ENCODE measurements around the gene GFRAL.
"Not testable (repeated sequence)": the region's sequence is repeated elsewhere in the genome, so short reads cannot be mapped to it uniquely, and the experiment has no call there.

Gene GFRAL, protein sequence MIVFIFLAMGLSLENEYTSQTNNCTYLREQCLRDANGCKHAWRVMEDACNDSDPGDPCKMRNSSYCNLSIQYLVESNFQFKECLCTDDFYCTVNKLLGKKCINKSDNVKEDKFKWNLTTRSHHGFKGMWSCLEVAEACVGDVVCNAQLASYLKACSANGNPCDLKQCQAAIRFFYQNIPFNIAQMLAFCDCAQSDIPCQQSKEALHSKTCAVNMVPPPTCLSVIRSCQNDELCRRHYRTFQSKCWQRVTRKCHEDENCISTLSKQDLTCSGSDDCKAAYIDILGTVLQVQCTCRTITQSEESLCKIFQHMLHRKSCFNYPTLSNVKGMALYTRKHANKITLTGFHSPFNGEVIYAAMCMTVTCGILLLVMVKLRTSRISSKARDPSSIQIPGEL

DNA sequence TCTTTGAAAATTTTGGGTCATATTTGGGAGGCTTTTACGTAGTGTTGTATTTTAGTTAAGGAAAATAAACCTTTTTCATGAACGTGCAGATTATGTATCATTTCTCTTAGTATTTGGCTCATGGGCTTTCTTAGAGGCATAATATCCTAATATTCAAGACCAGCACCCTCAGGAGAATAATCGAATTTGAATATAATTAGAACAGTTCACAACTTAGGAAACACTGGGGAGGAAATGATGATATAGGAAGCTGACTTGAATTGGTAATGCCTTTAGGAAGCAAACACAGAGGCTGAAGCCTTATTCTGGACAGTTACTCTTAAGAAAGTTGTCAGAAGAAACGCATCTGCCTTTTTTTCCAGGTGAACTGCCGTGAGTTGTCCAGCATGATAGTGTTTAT lies at the start of gene GFRAL:
Gene GFRAL (plus strand): TSS at position 301 of the 400 bp plus-strand sequence. CDS start 86 bp downstream, at position 387.
- no peak for DNase-seq (ENCODE audit: low read depth)

DNA sequence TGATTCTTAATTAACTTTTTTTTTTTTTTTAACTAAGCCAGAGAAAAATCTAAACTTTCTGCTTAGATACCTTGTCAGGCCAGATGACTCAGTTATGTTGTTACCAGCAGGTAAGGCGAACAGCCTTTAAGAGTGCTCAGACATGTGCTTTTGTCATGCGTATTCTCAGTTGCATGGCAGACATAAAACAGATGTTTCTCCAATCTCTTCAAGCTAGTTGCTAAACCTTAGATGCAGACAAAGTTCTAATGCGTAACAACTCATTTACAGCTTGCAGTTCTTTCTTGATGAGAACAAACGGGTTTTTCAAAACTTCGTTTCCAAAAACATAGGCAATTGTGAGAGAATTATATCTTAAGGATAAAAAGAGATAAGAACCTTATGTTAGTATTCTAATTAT lies 49.6 kb upstream of the GFRAL start:
- DNase-seq (ENCODE audit: low read depth), result no peak

DNA sequence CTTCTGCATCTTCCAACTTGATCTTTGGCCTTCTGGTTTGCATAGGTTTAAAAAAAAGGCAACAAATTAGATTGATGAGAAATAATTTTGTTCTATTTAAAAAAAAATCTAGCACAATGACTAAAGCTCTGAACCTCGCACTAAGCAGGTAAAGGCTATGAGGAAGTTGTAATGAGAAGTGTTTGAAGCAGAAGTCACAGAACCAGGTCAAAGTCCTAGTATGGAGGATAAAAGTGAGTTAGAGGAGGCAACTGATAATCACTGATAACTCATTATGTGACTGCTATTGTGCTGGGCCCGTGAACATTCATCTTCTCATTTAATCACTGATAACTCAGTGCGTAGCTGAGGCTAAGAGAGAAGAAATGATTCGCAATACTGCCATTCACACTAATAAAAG lies 46.1 kb upstream of the GFRAL start:
- no peak for DNase-seq (ENCODE audit: low read depth)

DNA sequence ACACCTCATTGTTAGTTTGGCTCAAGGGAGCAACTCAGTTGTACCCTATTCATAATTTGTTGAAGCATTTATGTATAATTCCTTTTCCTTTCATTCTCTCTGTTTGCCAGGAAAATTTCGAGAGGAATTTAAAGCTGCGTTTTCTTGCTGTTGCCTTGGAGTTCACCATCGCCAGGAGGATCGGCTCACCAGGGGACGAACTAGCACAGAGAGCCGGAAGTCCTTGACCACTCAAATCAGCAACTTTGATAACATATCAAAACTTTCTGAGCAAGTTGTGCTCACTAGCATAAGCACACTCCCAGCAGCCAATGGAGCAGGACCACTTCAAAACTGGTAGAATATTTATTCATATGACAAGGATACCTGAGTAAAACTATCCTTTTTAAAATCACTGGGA lies 45.2 kb upstream of the GFRAL start:
- no peak for DNase-seq (ENCODE audit: low read depth)

DNA sequence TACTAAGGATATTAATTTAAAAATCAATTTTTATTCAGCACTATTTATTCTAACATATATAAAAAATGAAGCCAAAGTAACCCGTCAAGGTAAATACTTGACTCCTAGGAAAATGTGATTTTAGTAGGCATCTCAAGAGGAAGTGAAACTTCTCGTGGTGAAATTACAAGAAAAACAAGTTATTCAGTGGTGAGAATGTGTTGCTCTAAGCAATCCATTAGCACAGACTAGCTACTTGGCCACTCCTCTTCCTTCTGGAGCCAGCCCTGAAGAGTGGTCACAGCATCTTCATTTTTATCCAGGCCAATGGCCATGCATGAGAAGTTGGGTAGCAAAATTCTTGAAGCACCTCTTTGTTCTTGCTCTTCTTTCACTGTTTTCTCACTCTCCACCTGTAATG lies 40.4 kb upstream of the GFRAL start:
- DNase-seq (ENCODE audit: low read depth), result no peak

DNA sequence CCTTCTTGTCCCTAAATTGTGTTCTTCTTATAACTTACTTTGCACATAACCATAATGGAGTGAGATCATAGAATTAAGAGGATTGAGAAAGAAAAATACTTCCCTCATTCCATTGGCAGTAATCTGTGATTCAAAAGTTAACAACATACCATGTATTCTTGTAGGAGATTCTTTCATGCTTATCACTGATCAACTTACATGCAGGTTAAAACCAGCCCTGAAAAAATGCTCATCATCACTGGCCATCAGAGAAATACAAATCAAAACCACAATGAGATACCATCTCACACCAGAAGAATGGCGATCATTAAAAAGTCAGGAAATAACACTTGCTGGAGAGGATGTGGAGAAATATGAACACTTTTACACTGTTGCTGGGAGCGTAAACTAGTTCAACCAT lies 36.5 kb upstream of the GFRAL start:
- DNase-seq (ENCODE audit: low read depth), result no peak

DNA sequence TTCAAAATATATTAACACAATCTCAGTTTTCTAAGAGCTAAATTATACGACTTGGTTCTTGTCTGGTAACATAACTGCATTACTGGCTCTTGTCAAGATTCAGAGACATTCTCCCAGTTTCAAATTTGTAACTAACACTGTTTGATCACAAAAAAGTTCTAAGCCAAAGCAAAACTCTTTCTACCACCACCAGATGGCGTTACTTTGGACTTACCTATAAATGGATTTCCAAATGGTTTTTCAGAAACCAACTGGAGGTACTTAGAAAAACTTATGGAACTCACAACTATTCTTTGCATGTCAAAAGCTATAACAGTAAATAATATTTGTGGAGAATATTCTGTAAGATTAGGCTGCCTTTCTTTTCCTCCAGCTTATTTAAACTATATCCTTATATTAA lies 34.2 kb upstream of the GFRAL start:
- DNase-seq (ENCODE audit: low read depth), result no peak

DNA sequence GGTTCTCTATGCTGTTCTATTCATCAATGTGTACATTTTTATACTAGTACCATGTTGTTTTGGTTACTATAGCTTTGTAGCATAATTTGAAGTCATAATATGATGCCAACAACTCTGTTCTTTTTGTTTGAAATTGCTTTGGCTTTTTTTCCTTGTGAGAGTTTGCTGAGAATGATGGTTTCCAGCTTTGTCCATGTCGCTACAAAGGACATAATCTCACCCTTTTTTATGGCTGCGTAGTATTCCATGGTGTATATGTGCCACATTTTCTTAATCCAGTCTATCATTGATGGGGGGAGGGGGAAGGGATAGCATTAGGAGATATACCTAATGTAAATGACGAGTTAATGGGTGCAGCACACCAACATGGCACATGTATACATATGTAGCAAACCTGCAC lies 30.1 kb upstream of the GFRAL start:
- not testable (repeated sequence) for DNase-seq (ENCODE audit: low read depth)

DNA sequence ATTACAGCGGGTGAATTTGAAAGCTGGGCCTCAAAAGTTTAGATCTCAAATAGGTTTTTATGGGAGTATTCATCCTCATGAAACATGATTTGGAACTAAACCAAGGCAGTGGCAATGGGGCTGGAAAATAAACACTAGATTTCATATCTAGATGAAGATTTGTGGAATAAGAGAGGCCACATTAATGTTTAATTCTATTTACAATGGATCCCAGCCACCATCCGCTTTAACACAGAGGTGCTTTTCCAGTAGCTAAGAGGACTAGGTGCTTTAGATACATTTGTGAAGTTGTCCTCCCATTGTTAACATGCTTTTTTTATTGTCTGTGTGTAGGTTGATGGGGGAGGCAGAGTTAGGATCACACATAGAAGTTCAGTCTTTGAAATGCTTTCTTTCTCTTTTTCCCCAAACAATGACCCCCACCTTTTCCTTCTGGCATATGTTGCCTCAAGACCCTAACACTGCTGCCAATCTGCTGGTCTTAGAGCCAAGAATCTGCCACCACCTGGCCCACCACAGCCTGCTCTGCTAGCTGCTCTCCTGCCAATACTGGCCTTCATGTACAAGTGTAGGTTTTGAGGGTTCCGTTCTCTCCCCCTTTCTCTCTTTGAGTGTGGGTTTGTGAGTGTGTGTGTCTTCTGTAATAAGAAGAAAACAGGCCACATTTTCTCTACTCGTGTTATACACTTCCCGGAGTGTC lies 27.8 kb upstream of the GFRAL start:
- DNase-seq (ENCODE audit: low read depth), result no peak

DNA sequence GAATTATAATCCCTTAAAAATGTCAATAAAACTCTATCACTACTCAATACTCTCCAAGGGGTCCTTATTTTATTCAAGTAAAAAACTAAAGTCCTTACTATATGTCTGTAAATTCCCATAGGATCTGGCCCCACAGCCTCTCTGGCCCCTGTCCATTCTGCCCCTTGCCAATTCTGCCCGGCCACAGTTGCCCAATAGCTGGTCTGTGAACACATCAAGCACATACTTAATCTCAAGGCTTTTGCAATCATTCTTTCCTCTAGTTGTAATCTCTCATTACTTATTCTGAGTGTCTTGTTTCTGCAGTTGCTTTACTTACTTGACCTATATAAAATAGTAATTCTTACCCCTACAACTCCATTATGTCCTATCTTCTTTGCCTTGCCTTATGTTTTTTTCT lies 22.5 kb upstream of the GFRAL start:
- DNase-seq (ENCODE audit: low read depth), result no peak

DNA sequence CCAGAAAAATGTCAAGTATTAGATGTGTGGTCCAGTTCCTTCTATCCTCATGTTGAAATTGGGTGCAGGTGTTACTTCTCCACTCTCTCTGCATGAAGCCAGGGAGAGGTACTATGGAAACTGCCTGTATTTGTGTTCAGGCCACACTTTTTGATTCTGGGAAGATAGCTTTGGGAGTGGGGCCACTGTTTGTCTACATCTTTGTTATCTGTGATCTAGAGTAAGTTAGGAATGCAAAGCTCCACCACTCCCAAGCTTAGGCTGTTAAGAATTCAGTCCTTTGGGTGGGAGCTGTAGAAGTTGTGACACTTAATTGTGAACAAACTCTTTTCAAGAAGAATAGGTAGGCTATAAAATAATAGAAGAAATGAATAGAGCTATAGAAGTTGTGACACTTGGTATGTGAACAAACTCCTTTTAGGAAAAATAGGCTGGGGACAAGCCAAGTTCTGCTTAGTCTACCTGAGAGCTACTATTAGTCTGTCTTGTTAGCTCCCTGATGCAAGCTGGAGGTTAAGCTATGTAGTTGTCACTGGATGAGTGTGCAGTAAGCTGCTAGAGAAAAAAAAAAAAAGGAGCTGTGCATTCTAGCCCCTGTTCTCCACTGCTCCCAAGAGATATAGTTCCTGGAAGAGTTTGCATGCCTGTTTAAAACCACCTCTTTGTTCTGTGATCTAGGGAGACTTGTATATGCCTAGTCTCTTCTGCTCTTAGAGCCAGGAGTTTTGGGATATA lies 7.1 kb upstream of the GFRAL start:
- no peak for DNase-seq (ENCODE audit: low read depth)

DNA sequence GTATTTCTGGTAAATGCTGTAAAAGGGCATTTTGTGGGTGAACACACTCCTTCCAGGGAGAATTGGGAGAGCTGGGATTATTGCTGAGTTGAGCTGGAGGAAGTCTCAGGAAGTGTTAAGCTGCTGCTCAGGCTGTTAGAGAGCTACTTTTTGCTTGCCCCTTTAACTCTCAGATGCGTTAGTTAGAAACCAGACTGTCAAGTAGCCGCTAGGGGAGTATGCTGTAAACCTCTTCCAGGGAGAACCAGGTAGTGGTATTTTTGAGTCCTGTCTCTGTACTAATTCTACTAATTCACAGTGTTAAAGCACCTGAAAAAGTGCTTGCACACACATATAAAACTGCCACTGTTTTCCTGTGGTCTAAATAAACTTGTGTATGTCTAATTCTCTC lies 6.6 kb upstream of the GFRAL start:
- DNase-seq (ENCODE audit: low read depth), result no peak

DNA sequence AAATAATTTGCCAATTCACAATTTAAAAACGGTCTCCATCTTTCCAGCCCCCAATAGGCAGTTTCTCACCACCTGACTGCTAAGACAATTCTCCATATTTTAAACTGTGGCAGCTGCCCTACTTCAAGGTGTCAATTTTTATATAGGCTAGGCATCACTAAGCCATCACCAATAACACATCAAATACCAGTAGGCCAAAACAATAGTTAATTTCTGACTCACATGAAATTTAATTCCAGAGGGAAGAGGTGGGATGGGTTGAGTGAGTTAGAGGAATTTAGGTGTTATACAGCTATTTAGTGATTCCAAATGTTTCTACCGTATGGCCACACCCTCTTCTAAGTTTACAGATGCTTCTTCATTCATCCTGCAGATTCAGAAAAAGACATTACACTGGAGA lies 49.9 kb downstream of the GFRAL start:
- no peak for DNase-seq (ENCODE audit: low read depth)

DNA sequence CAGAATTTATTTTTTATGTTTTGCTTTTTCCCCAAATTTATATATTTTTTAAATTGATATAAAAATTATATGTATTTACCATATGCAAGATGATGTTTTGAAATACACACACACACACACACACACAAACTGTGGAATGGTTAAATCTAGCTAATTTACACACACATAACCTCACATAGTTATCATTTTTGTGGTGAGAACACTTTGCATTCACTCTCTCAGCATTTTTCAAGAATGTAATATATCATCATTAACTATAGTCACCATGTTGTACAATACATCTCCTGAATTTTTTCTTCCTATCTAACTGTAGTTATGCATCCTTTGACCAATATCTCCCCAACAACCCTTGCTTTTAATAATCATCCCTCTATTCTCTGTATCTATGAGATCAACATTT lies 52.2 kb downstream of the GFRAL start:
- DNase-seq (ENCODE audit: low read depth), result no peak

DNA sequence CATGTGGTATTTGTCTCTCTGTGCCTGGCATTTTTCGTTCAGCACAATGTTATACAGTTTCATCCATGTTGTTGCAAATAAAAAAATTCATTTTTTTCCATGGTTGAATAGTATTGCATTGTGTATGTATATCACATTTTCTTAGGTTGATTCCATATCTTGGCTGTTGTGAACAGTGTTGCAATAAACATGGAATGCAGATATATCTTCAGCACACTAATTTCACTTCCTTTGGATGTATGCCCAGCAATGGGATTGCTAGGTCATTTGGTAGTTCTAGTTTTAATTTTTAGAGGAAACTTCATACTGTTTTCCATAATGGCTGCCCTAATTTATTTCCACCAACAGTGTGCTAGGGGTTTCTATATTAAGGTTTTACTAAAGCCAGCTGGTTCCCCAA lies 52.6 kb downstream of the GFRAL start:
- no peak for DNase-seq (ENCODE audit: low read depth)

DNA sequence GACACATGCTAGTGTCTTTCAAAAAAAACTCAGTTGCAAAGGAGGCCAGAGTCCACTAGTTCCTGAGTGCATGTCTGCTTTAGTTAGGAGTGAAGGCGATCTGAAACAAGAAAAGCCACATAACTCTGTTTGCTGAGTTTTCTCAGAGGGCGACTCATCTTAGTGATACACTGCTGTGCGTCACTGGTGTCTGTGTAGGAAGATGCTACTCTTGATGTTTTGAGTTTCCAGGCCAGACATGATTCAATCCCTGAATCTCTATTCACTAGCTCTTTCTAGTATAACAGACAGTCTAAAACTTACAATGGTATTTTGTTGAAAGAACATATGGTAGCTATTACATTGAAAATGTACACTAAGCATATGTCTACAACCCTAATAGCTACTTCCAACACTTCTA lies 60.9 kb downstream of the GFRAL start:
- no peak for DNase-seq (ENCODE audit: low read depth)

DNA sequence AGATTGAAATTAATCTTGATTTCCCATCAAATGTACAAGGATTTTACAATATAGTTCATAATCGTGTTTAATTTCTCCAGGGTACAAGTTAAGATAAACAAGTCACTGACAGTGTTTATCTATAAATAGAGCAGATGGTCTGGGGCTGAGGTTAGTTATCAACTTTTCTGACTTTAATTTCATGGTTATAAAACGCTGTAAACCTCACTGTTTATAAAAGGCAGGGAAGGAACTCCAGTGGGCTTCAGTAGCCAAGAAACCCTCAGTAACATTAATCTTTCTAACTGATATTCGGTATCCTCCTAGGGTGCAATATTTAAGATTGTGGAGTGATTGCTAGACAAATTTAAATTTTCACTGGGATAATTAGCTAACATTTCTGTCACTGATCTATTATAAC lies 68.6 kb downstream of the GFRAL start:
- no peak for DNase-seq (ENCODE audit: low read depth)

DNA sequence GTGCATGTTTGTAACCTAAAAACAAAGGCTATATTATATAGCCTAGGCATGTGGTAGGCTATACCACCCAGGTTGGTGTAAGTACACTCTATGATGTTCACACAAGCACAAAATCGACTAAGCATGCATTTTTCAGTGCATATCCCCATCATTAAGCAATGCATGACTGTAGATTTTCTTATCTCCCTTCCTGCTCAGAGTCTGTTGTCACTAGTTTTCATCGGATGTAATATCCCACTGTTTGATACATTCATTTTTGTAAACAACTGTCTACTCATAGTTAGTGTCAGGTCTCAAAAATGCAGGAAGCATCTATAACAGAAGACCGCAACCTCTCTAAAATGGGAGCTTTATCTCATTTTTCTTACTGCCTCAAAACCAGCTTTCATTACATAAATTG lies 70.7 kb downstream of the GFRAL start:
- DNase-seq (ENCODE audit: low read depth), result no peak

DNA sequence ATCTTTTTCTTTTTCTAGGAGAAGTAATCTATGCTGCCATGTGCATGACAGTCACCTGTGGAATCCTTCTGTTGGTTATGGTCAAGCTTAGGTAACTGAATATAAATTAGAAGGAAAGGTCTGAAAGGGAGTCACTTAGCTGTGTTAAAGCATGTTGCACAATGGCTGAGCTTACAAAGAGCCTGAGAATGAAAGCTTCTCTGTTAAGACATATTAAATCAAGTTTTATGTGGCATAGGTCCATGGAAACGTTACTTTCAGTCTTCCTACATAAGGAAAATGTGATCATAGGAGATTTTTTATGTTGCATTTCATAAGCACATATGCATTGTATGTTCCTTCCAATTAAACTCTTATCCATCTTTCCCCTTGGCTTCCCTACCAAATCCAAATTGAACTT lies 72.1 kb downstream of the GFRAL start:
- no peak for DNase-seq (ENCODE audit: low read depth)

DNA sequence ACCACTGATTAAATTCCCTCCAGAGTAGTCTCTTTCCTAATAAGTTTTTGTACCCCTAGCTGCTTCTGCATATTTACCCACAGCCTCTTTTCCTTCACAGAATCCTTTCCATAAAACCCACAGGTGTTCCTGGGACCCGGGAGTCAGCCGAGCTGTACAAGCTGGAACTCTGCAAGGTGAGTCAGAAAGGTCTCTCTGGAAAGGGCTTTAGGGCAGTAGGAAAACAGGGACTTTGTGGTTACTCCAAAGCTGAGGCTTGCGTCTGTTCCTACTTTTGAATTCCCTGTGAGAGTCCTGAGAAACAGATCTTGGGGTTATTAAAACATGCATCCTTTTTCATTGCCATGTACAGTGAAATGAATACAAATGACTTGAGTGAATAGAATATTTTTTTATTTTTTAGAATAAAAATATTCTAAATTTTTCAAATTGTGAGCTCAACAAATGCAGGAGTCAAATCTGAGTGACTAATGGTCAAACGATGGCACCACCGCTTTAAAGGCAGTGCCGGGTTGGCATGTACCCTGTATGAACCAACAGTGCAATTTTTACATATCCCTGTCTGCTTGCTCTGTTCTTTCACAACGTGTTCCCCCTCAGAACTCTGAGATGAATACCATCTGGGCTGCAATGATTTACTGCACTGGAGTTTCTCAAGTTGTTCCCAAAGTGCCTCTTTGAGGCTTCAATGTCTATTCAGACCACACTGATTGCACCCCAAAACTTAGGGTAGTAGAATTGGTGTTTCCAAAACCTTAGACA lies 78.4 kb downstream of the GFRAL start:
- no peak for DNase-seq (ENCODE audit: low read depth)

DNA sequence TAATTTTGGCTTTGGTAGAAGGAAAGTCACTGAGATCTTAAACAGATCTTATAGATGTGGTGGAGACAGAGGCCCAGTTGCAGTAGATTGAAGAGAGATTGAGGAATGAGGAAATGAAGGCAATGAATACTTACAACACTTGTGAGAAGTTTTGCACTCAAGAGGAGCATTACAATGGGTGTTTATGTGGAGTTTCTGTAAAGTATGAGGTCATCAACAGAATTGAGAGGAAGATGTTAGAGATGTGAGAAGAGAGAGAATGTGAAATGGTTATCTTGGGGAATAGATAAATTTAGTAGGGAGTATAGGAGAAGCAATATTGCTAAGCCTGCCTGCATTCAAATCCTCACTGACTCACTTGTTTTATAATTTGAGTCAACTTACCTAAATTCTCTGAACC lies 83.4 kb downstream of the GFRAL start:
- DNase-seq (ENCODE audit: low read depth), result no peak

DNA sequence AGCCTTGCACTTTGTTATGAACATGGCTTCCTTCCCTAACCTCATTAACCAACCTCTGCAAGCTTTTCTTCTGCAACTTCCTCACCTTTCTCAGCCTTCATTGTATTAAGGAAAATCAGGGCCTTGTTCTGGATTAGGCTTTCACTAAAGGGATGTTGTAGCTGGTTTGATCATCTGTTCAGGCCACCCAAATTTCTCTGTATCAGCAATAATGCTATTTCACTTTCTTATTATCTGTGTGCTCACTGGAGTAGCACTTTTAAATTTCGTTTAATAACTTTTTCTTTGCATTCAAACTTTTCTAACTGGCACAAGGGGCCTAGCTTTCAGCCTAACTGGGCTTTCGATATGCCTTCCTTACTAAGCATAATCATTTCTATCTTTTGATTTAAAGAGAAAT lies 96.7 kb downstream of the GFRAL start:
- no peak for DNase-seq (ENCODE audit: low read depth)

Data from CMK (cell line).